Lower leg skin (tissue), 4 donors: ENCODE data around the gene CEP97. TPM values are rescaled to one million over a fixed set of nuclear protein-coding genes. Genes with fewer than 3 reads are reported as not detected.
A peak's percentile ranks its signal among the peaks of the same experiment; 100 is the strongest.

Experiments
- DNase-seq, 2 donors: peaks; one replicate each; pipeline ENCODE4 v3.0.0-alpha.2; 2019; ENCODE audit warnings: low spot score in 2 of 2
- H3K4me3 ChIP-seq: fragments of 200-600 bp; sonication (generic); 2 replicates; pipeline ENCODE4 v1.5.1; 2017; ENCODE audit warnings: mild to moderate bottlenecking, low read depth; ENCODE audit not compliant: poor library complexity, severe bottlenecking
- POLR2A ChIP-seq, 2 donors: fragments of 450-650 bp; IDR thresholded peaks; one replicate each; pipeline ENCODE4 v1.6.1; 2016 to 2017; ENCODE audit warnings: antibody characterized with exemption in 2 of 2, mild to moderate bottlenecking in 1 of 2, moderate library complexity in 1 of 2
- WGBS, 2 donors: methylation state at CpG; one replicate each; pipeline ENCODE4 v1.1.5; 2018; 5-methylcytosine and 5-hydroxymethylcytosine counted together
- intact Hi-C: fragments of 100-400 bp; cut with DNase I; formaldehyde crosslinking; loops from one replicate; pipeline ENCODE4 v1.15.0; 2023; ENCODE audit warnings: low total_unique reads
- total RNA-seq, 4 donors: library from RNA; depleted of rRNA; stranded (reverse); fragments of >200 nt; gene quantifications; one replicate each; pipeline ENCODE4 v1.1.0, GENCODE V29; 2016
- TF ChIP-seq, protein P1 (sequence below), 3 donors: fragments of 450-650 bp; IDR thresholded peaks; one replicate each; pipeline ENCODE4 v1.5.1; 2016; ENCODE audit warnings: antibody characterized with exemption in 3 of 3, mild to moderate bottlenecking in 3 of 3, moderate library complexity in 2 of 3

Gene CEP97
- total RNA-seq, 4 donors from 2014 or later, result 6.5 to 8.3 (median 7.4) TPM

DNA sequence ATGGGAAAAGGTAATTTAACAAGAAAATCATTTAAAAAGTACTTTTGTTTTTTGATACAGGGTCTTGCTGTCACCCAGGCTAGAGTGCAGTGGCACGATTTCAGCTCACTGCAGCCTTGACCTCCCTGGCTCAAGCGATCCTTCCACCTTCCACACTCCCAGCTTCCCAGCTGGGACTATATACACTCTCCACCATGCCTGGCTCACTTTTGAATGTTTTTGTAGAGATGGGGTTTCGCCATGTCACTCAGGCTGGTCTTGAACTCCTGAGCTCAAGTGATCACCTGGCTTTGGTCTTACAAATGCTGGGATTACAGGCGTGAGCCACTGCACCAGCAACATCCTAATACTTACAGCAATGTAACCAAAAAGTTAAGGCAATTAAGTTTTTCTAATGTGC lies 43.9 kb upstream of the CEP97 start:
- intact Hi-C loops, result no loop called here
- no peak overlapping the region for H3K4me3 ChIP-seq
- DNase-seq, result no peak
- WGBS, 2 donors, result 92 to 96% methylated on average over 4 of the region's 4 CpGs
- TF ChIP-seq, protein P1, sequence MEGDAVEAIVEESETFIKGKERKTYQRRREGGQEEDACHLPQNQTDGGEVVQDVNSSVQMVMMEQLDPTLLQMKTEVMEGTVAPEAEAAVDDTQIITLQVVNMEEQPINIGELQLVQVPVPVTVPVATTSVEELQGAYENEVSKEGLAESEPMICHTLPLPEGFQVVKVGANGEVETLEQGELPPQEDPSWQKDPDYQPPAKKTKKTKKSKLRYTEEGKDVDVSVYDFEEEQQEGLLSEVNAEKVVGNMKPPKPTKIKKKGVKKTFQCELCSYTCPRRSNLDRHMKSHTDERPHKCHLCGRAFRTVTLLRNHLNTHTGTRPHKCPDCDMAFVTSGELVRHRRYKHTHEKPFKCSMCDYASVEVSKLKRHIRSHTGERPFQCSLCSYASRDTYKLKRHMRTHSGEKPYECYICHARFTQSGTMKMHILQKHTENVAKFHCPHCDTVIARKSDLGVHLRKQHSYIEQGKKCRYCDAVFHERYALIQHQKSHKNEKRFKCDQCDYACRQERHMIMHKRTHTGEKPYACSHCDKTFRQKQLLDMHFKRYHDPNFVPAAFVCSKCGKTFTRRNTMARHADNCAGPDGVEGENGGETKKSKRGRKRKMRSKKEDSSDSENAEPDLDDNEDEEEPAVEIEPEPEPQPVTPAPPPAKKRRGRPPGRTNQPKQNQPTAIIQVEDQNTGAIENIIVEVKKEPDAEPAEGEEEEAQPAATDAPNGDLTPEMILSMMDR (IDR thresholded peaks at IDR 0.05), result no peak
- no peak for TF ChIP-seq POLR2A (IDR thresholded peaks at IDR 0.05)

DNA sequence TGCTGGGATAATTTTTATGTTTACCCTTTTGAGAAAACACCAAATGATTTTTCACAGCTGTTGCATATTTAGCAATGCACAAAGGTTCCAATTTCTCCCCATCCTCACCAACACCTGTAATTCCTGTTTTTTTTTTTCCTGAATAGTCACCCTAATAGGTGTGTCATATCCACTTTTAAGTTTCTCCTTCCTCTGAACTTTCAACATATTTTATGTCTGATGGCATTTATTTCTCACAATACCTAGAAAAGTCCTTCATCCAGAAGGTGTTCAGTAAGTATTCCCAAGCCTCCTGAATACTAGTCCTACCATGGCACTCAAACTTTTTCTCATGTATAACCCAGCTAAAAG lies 39.4 kb upstream of the CEP97 start:
- TF ChIP-seq, protein P1 (IDR thresholded peaks at IDR 0.05), result no peak
- no peak for TF ChIP-seq POLR2A (IDR thresholded peaks at IDR 0.05)
- intact Hi-C loops, result loop anchor here (5.0 kb wide), 1 partner anchor 142 kb away; no protein-coding TSS in a partner anchor

DNA sequence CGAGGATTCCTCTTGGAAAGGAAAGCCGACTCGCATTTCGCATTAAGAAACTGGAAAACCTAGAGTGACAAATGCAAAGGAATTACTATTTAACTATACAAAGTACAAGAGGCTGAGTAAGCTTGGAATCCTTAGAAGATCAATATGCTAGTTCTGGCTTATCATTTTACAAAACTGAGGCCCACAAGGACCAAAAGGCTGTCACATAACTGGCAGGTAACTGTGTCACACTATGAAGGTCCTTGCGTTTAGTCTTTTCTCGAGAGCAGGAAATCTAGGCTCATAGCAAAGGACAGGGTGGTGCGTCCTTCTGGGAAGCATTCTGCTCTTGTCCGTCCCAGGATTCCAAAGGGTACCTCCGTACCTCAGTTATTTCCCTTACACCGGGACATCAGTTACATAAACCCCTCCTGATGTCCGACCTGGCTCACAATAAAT lies 38.5 kb upstream of the CEP97 start:
- WGBS, 2 donors, result 1 to 4% methylated on average over 11 of the region's 11 CpGs
- TF ChIP-seq, protein P1 (IDR thresholded peaks at IDR 0.05), result no peak
- no peak for TF ChIP-seq POLR2A (IDR thresholded peaks at IDR 0.05)
- intact Hi-C loops, result loop anchor here (5.0 kb wide), 1 partner anchor 141 kb away; no protein-coding TSS in a partner anchor
- peak overlapping the region; percentile 66 for H3K4me3 ChIP-seq
- DNase-seq, result no peak

More for the DNA sequence above, 39.4 kb upstream of the CEP97 start:
- H3K4me3 ChIP-seq, result no peak overlapping the region
- no peak for DNase-seq

DNA sequence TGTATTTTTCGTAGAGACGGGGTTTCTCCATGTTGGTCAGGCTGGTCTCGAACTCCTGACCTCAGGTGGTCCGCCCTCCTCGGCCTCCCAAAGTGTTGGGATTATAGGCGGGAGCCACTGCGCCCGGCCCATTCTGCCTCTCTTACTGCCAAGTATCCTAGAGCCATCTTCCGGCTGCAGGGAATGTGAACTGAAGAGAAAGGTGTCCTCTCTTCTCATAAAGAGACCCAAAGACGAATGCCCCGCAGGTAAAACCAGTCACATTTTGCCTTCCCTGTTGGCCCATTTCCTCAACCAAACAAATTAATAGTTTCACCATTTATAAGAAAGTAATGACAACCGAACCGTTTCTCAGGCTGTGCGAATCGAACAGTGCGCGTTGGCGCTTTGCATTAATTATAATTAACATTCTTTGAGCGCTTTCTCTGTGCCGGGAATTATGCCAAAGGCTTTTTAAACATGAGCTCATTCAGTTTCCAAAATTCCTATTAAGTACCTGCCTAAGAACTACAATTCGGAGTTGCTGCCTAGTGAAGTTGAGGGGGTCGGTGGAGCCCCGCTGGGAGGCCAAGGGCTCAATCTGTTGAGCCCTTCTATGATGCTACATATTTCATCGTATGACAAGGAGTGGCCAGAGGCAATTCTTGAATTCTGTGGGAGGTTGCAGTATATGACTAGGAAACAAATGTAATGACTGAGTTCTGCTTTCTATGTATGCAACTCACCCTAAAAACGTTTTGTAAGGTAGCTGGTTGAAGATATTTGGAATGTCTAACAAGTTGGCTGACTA lies 37.1 kb upstream of the CEP97 start:
- intact Hi-C loops, result loop anchor here (5.0 kb wide), 1 partner anchor 140 kb away; no protein-coding TSS in a partner anchor
- H3K4me3 ChIP-seq, result peak overlapping the region; percentile 37
- TF ChIP-seq POLR2A (IDR thresholded peaks at IDR 0.05), result no peak
- TF ChIP-seq, protein P1 (IDR thresholded peaks at IDR 0.05), result no peak
- DNase-seq, result peak in 1 of 2 donors; percentile 33
- 29 to 39% methylated on average over 24 to 25 of the region's 25 CpGs for WGBS, 2 donors

DNA sequence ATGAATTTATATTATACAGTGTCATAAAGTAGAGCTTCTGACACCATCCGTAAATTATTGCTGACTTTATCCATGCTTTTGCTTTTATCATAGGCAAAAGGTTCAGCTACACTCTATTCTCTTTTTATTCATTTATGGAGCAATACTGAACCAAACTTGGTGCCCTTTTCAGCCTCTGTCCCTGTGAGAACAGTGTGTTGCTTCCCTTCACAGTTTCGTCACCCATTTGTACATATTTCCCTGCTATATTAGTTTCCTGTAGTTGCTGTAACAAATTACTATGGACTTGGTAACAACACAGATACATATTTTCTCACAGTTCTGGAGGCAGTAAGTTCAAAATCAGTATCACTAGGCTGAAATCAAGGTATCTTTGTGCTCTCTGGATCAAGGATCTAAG lies 35.1 kb upstream of the CEP97 start:
- H3K4me3 ChIP-seq, result no peak overlapping the region
- 83 to 89% methylated on average over 2 of the region's 2 CpGs for WGBS, 2 donors
- intact Hi-C loops, result loop anchor here (5.0 kb wide), 1 partner anchor 138 kb away; no protein-coding TSS in a partner anchor
- no peak for TF ChIP-seq POLR2A (IDR thresholded peaks at IDR 0.05)
- TF ChIP-seq, protein P1 (IDR thresholded peaks at IDR 0.05), result no peak
- DNase-seq, result no peak
